NCI-H510A treated with DMSO at 0.1 percent for 48 hours (cell line): ENCODE results near the gene ERC2.

ENCODE experiments used
- DNase-seq: peaks from one replicate; lab custom pipeline; 2025; lab: John Stamatoyannopoulos, UW

Gene ERC2

GRCh38 chr3:56366641-56367162, 101.6 kb downstream of the ERC2 start:
- DNase-seq = no peak

- no peak for DNase-seq
These were observed 102.2 kb downstream of the ERC2 start for GRCh38 chr3:56365905-56366640.

- DNase-seq = no peak
These were observed 103.6 kb downstream of the ERC2 start for GRCh38 chr3:56364665-56365064.

GRCh38 chr3:56363720-56364119, 104.5 kb downstream of the ERC2 start:
- no peak for DNase-seq

- DNase-seq = no peak
These were observed 106.5 kb downstream of the ERC2 start for GRCh38 chr3:56361731-56362130.

GRCh38 chr3:56357266-56357665, 111.0 kb downstream of the ERC2 start:
- no peak for DNase-seq

- DNase-seq = no peak
These were observed 111.5 kb downstream of the ERC2 start for GRCh38 chr3:56356808-56357207.

GRCh38 chr3:56355570-56356185, 112.6 kb downstream of the ERC2 start:
- no peak for DNase-seq

- DNase-seq = no peak
These were observed 116.7 kb downstream of the ERC2 start for GRCh38 chr3:56351537-56351936.

- no peak for DNase-seq
These were observed 120.9 kb downstream of the ERC2 start for GRCh38 chr3:56347219-56347871.

GRCh38 chr3:56342475-56342874, 125.8 kb downstream of the ERC2 start:
- DNase-seq = peak; percentile 5

- no peak for DNase-seq
These were observed 128.6 kb downstream of the ERC2 start for GRCh38 chr3:56339671-56340070.

- no peak for DNase-seq
These were observed 129.0 kb downstream of the ERC2 start for GRCh38 chr3:56339244-56339643.

- no peak for DNase-seq
These were observed 132.2 kb downstream of the ERC2 start for GRCh38 chr3:56336023-56336422.

GRCh38 chr3:56324473-56324872, 143.8 kb downstream of the ERC2 start:
- DNase-seq = no peak

- DNase-seq = no peak
These were observed 144.3 kb downstream of the ERC2 start for GRCh38 chr3:56323986-56324420.

GRCh38 chr3:56322862-56323261, 145.4 kb downstream of the ERC2 start:
- no peak for DNase-seq

- no peak for DNase-seq
These were observed 146.4 kb downstream of the ERC2 start for GRCh38 chr3:56321892-56322291.

GRCh38 chr3:56321383-56321782, 146.9 kb downstream of the ERC2 start:
- no peak for DNase-seq

GRCh38 chr3:56320883-56321282, 147.4 kb downstream of the ERC2 start:
- no peak for DNase-seq

GRCh38 chr3:56318891-56319290, 149.4 kb downstream of the ERC2 start:
- no peak for DNase-seq

GRCh38 chr3:56316944-56317343, 151.3 kb downstream of the ERC2 start:
- no peak for DNase-seq

GRCh38 chr3:56314842-56315241, 153.4 kb downstream of the ERC2 start:
- DNase-seq = no peak
